Spleen (tissue), 7 donors: ENCODE results near the gene G6PC1.

Source experiments
- POLR2A ChIP-seq, 3 donors: fragments of 450-650 bp; IDR thresholded peaks; one replicate each; pipeline ENCODE4 v1.5.1; 2017; ENCODE audit warnings: antibody characterized with exemption in 3 of 3, mild to moderate bottlenecking in 1 of 3
- TF ChIP-seq, protein P1 (sequence below), 11 experiments: fragments of 200-600 bp in 7 of 11; fragments of 450-650 bp in 4 of 11; sonication (generic) in 4 of 11; IDR thresholded peaks in 8 of 11; conservative IDR thresholded peaks in 3 of 11; 1 replicate in 7 of 11; 2 replicates in 4 of 11; pipeline versions ENCODE4 v1.4.0 to v1.8.0; 2016 to 2021; ENCODE audit warnings: antibody characterized with exemption in 11 of 11, inconsistent platforms in 4 of 11, mild to moderate bottlenecking in 1 of 11
- donor health status: DM: no; HTN: no; CAD: no; lungs with moderate emphysema.
- donor health status: DM: no; HTN: no; CAD: no.
- donor health status: DM: no; HTN: no; CAD: no.

- TF ChIP-seq, protein P1, sequence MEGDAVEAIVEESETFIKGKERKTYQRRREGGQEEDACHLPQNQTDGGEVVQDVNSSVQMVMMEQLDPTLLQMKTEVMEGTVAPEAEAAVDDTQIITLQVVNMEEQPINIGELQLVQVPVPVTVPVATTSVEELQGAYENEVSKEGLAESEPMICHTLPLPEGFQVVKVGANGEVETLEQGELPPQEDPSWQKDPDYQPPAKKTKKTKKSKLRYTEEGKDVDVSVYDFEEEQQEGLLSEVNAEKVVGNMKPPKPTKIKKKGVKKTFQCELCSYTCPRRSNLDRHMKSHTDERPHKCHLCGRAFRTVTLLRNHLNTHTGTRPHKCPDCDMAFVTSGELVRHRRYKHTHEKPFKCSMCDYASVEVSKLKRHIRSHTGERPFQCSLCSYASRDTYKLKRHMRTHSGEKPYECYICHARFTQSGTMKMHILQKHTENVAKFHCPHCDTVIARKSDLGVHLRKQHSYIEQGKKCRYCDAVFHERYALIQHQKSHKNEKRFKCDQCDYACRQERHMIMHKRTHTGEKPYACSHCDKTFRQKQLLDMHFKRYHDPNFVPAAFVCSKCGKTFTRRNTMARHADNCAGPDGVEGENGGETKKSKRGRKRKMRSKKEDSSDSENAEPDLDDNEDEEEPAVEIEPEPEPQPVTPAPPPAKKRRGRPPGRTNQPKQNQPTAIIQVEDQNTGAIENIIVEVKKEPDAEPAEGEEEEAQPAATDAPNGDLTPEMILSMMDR (IDR thresholded peaks at IDR 0.05 in 8 of 11, conservative IDR thresholded peaks at IDR 0.05 in 3 of 11) = no peak
- no peak for TF ChIP-seq POLR2A (IDR thresholded peaks at IDR 0.05)
Measured at GRCh38 chr17:42944211-42944610, 43.6 kb downstream of the G6PC1 start.
